CD4-positive, alpha-beta T cell treated with Interleukin-10 for 1 hour (primary cell): ENCODE data around the gene BRIP1.
"Not testable (repeated sequence)": the region's sequence is repeated elsewhere in the genome, so short reads cannot be mapped to it uniquely, and the experiment has no call there.

ENCODE experiments used
- DNase-seq: peaks from one replicate; pipeline ENCODE4 v3.0.0-alpha.2; 2020

Gene BRIP1

GRCh38 chr17:61722398-61722797, 140.9 kb downstream of the BRIP1 start:
- no peak for DNase-seq

GRCh38 chr17:61720016-61720795, 143.1 kb downstream of the BRIP1 start:
- DNase-seq: no peak

GRCh38 chr17:61719220-61719619, 144.1 kb downstream of the BRIP1 start:
- not testable (repeated sequence) for DNase-seq

- DNase-seq: no peak
Measured at GRCh38 chr17:61718022-61718421, 145.3 kb downstream of the BRIP1 start.

GRCh38 chr17:61717352-61717751, 146.0 kb downstream of the BRIP1 start:
- DNase-seq: no peak

GRCh38 chr17:61716225-61716829, 147.0 kb downstream of the BRIP1 start:
- DNase-seq: no peak

- DNase-seq: no peak
Measured at GRCh38 chr17:61715348-61715747, 148.0 kb downstream of the BRIP1 start.

- no peak for DNase-seq
Measured at GRCh38 chr17:61714300-61714699, 149.0 kb downstream of the BRIP1 start.

- DNase-seq: no peak
Measured at GRCh38 chr17:61713035-61713434, 150.3 kb downstream of the BRIP1 start.

GRCh38 chr17:61710546-61710945, 152.8 kb downstream of the BRIP1 start:
- DNase-seq: no peak

- no peak for DNase-seq
Measured at GRCh38 chr17:61709567-61709966, 153.8 kb downstream of the BRIP1 start.

GRCh38 chr17:61704935-61705449, 158.3 kb downstream of the BRIP1 start:
- no peak for DNase-seq

- no peak for DNase-seq
Measured at GRCh38 chr17:61702450-61702849, 160.9 kb downstream of the BRIP1 start.

- no peak for DNase-seq
Measured at GRCh38 chr17:61701978-61702377, 161.3 kb downstream of the BRIP1 start.

GRCh38 chr17:61701334-61701733, 162.0 kb downstream of the BRIP1 start:
- DNase-seq: no peak

GRCh38 chr17:61700252-61700651, 163.1 kb downstream of the BRIP1 start:
- no peak for DNase-seq

GRCh38 chr17:61699694-61700093, 163.6 kb downstream of the BRIP1 start:
- no peak for DNase-seq

- DNase-seq: no peak
Measured at GRCh38 chr17:61699032-61699431, 164.3 kb downstream of the BRIP1 start.

- no peak for DNase-seq
Measured at GRCh38 chr17:61698244-61698643, 165.1 kb downstream of the BRIP1 start.

- no peak for DNase-seq
Measured at GRCh38 chr17:61695779-61696337, 167.5 kb downstream of the BRIP1 start.

- DNase-seq: no peak
Measured at GRCh38 chr17:61694095-61694494, 169.2 kb downstream of the BRIP1 start.

- no peak for DNase-seq
Measured at GRCh38 chr17:61689610-61690180, 173.6 kb downstream of the BRIP1 start.

GRCh38 chr17:61687769-61688168, 175.6 kb downstream of the BRIP1 start:
- DNase-seq: no peak

- no peak for DNase-seq
Measured at GRCh38 chr17:61686113-61686512, 177.2 kb downstream of the BRIP1 start.
